Neural cell (in vitro differentiated cells): ENCODE data around the gene SMIM10L1.

Experiments
- TAF1 ChIP-seq: IDR thresholded peaks from 2 replicates; pipeline ENCODE4 v1.6.1; 2012; ENCODE audit warnings: low read depth
- TF ChIP-seq, protein P1 (sequence below): fragments of 450-650 bp; IDR thresholded peaks from 2 replicates; pipeline ENCODE4 v1.5.1; 2014; ENCODE audit warnings: antibody characterized with exemption, mild to moderate bottlenecking, moderate library complexity; ENCODE audit not compliant: poor library complexity, severe bottlenecking

GRCh38 chr12:11133162-11133561 is 37.8 kb upstream of the SMIM10L1 start:
- TF ChIP-seq, protein P1, sequence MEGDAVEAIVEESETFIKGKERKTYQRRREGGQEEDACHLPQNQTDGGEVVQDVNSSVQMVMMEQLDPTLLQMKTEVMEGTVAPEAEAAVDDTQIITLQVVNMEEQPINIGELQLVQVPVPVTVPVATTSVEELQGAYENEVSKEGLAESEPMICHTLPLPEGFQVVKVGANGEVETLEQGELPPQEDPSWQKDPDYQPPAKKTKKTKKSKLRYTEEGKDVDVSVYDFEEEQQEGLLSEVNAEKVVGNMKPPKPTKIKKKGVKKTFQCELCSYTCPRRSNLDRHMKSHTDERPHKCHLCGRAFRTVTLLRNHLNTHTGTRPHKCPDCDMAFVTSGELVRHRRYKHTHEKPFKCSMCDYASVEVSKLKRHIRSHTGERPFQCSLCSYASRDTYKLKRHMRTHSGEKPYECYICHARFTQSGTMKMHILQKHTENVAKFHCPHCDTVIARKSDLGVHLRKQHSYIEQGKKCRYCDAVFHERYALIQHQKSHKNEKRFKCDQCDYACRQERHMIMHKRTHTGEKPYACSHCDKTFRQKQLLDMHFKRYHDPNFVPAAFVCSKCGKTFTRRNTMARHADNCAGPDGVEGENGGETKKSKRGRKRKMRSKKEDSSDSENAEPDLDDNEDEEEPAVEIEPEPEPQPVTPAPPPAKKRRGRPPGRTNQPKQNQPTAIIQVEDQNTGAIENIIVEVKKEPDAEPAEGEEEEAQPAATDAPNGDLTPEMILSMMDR: no peak
- no peak for TF ChIP-seq TAF1
